B cell (primary cell): ENCODE measurements around the gene CHODL. TPM values are rescaled to one million over a fixed set of nuclear protein-coding genes. Genes with fewer than 3 reads are reported as not detected.

Experiments
- ATAC-seq: fragments of 200-7000 bp; cut with Tn5 transposase; one replicate; pipeline ENCODE4 v1.10.0; 2021; ENCODE audit warnings: low read depth, mild to moderate bottlenecking, moderate number of reproducible peaks, moderate library complexity
- CTCF ChIA-PET: fragments of 350-600 bp; sonication (Branson Sonifier 250); formaldehyde crosslinking; loops from one replicate; lab custom pipeline; 2021; ENCODE audit warnings: antibody characterized with exemption, inconsistent platforms; lab: Charles Lee
- POLR2A ChIA-PET: fragments of 350-600 bp; sonication (Branson Sonifier 250); formaldehyde crosslinking; loops from one replicate; lab custom pipeline; 2021; ENCODE audit warnings: antibody characterized with exemption; lab: Charles Lee
- DNase-seq: peaks from one replicate; pipeline ENCODE4 v3.0.0; 2013
- H2AFZ ChIP-seq: 2 replicates; pipeline ENCODE4 v1.6.1; 2012; ENCODE audit warnings: mild to moderate bottlenecking, low read depth, low read length; ENCODE audit not compliant: insufficient read depth, poor library complexity, severe bottlenecking
- H3K27ac ChIP-seq, 2 donors: 1 replicate in 1 of 2; 2 replicates in 1 of 2; pipeline ENCODE4 v1.5.1; 2012 to 2013; ENCODE audit warnings: low read length in 2 of 2, mild to moderate bottlenecking in 2 of 2, moderate library complexity in 1 of 2
- H3K27me3 ChIP-seq, 4 experiments: fragments of 200-600 bp in 1 of 4; sonication (generic) in 1 of 4; replicated peaks in 1 of 4; 1 replicate in 2 of 4; 2 replicates in 2 of 4; pipeline versions ENCODE4 v1.6.1 to v1.7.0; 2013 to 2016; ENCODE audit warnings: low read length in 3 of 4, mild to moderate bottlenecking in 2 of 4, mixed read lengths in 1 of 4, moderate library complexity in 1 of 4; ENCODE audit not compliant: insufficient read depth in 4 of 4, control insufficient read depth in 3 of 4; ENCODE audit errors: control extremely low read depth in 1 of 4
- H3K36me3 ChIP-seq, 2 experiments: replicated peaks in 1 of 2; 1 replicate in 1 of 2; 2 replicates in 1 of 2; pipeline versions ENCODE4 v1.6.1 to v1.7.1; 2013; ENCODE audit warnings: low read length in 1 of 2; ENCODE audit not compliant: insufficient read depth in 2 of 2, control insufficient read depth in 1 of 2; ENCODE audit errors: control extremely low read depth in 1 of 2, extremely low read depth in 1 of 2
- H3K4me1 ChIP-seq, 2 donors: fragments of 200-600 bp in 1 of 2; sonication (generic) in 1 of 2; 1 replicate in 1 of 2; 2 replicates in 1 of 2; pipeline versions ENCODE4 v1.5.1 to v1.6.1; 2013 to 2017; ENCODE audit warnings: low read length in 2 of 2; ENCODE audit not compliant: control insufficient read depth in 2 of 2, insufficient read depth in 2 of 2
- H3K4me2 ChIP-seq: replicated peaks from 2 replicates; pipeline ENCODE3; 2012; ENCODE audit warnings: mild to moderate bottlenecking, low read depth, low read length; ENCODE audit not compliant: poor library complexity, severe bottlenecking
- H3K4me3 ChIP-seq, 5 experiments: fragments of 200-600 bp in 1 of 5; sonication (generic) in 1 of 5; 1 replicate in 3 of 5; 2 replicates in 2 of 5; pipeline versions ENCODE4 v1.5.1 to v1.7.0; 2011 to 2016; ENCODE audit warnings: low read length in 4 of 5, mild to moderate bottlenecking in 4 of 5, low read depth in 2 of 5, control low read depth in 1 of 5, moderate library complexity in 1 of 5; ENCODE audit not compliant: insufficient read depth in 1 of 5; ENCODE audit errors: control extremely low read depth in 1 of 5, extremely low read depth in 1 of 5
- H3K79me2 ChIP-seq: fragments of 200-600 bp; sonication (generic); one replicate; pipeline ENCODE4 v1.6.0; 2016; ENCODE audit warnings: low read length; ENCODE audit not compliant: control insufficient read depth, insufficient read depth
- H3K9ac ChIP-seq: fragments of 200-600 bp; sonication (generic); 2 replicates; pipeline ENCODE4 v1.6.1; 2017; ENCODE audit warnings: mild to moderate bottlenecking, low read length, moderate library complexity
- H3K9me3 ChIP-seq, 3 donors: one replicate each; pipeline versions ENCODE4 v1.6.1 to v1.7.1; 2013; ENCODE audit warnings: low read length in 2 of 3; ENCODE audit not compliant: control insufficient read depth in 2 of 3, insufficient read depth in 1 of 3; ENCODE audit errors: control extremely low read depth in 1 of 3
- H4K20me1 ChIP-seq: 2 replicates; pipeline ENCODE4 v1.6.0; 2012; ENCODE audit warnings: mild to moderate bottlenecking, low read length; ENCODE audit not compliant: insufficient read depth, control insufficient read depth, poor library complexity, severe bottlenecking
- H3K27ac Mint-ChIP-seq: one replicate; pipeline ENCODE4 v1.8.0; 2021; ENCODE audit warnings: mixed read lengths
- H3K27me3 Mint-ChIP-seq: one replicate; pipeline ENCODE4 v1.8.0; 2021; ENCODE audit warnings: mixed read lengths
- H3K4me1 Mint-ChIP-seq: one replicate; pipeline ENCODE4 v1.8.0; 2021; ENCODE audit warnings: mixed read lengths
- H3K4me3 Mint-ChIP-seq: one replicate; pipeline ENCODE4 v1.8.0; 2021; ENCODE audit warnings: mixed read lengths
- H3K9me3 Mint-ChIP-seq: one replicate; pipeline ENCODE4 v1.8.0; 2022; ENCODE audit warnings: mixed read lengths; ENCODE audit not compliant: insufficient read depth
- CTCF ChIP-seq: fragments of 200-600 bp; IDR thresholded peaks from one replicate; pipeline ENCODE4 v1.8.0; 2022; ENCODE audit warnings: antibody characterized with exemption, mild to moderate bottlenecking
- EZH2 ChIP-seq: IDR thresholded peaks from 2 replicates; pipeline ENCODE4 v1.6.1; 2012; ENCODE audit warnings: borderline replicate concordance, low read depth, mild to moderate bottlenecking, moderate library complexity, low read length; ENCODE audit not compliant: insufficient read depth, poor library complexity, severe bottlenecking
- WGBS: methylation state at CpG from one replicate; pipeline ENCODE4 v1.1.5; 2013; ENCODE audit warnings: missing lambda C conversion rate; ENCODE audit not compliant: insufficient coverage; 5-methylcytosine and 5-hydroxymethylcytosine counted together
- intact Hi-C: fragments of 100-400 bp; cut with micrococcal nuclease; formaldehyde crosslinking; loops from one replicate; pipeline ENCODE4 v1.10.0; 2022
- polyA plus RNA-seq: library from polyadenylated mRNA; depleted of rRNA; stranded (reverse); fragments of >200 nt; gene quantifications from 2 replicates; pipeline ENCODE4 v1.2.3, GENCODE V29; 2012
- total RNA-seq, 2 donors: library from RNA; stranded (reverse); fragments of 120-200 nt in 1 of 2; gene quantifications; 1 replicate in 1 of 2; 2 replicates in 1 of 2; pipeline versions ENCODE4 v1.2.3 to v1.2.4, GENCODE V29; 2013 to 2022

CHODL gene
- total and polyA plus RNA-seq, 2 donors (not counting 1 experiment from before 2014, with no cell fraction given), result 0.04 to 0.20 TPM

GRCh38 chr21:18265944-18266343 is 21.3 kb downstream of the CHODL start:
- intact Hi-C loops, result no loop called here
- Histone ChIP-seq H3K4me2 (no peak overlapping the region), H3K79me2 (no peaks in the 10 kb centered on the region), H4K20me1 (no peaks in the 10 kb centered on the region), H3K9ac (no peak overlapping the region), H3K27ac (no peak overlapping the region), H3K9me3 (no peaks in the 10 kb centered on the region), H3K4me3 (no peak overlapping the region), H3K4me1 (no peaks in the 10 kb centered on the region), H2AFZ (no peak overlapping the region), H3K36me3 (no peaks in the 10 kb centered on the region), H3K27me3 (no peaks in the 10 kb centered on the region)
- ChIA-PET CTCF (no interaction called here), POLR2A (no interaction called here)
- Mint-ChIP-seq H3K4me3 (no peak overlapping the region), H3K27me3 (no peaks in the 10 kb centered on the region), H3K9me3 (no peaks in the 10 kb centered on the region), H3K4me1 (no peaks in the 10 kb centered on the region), H3K27ac (no peak overlapping the region)
- DNase-seq (no peak), ATAC-seq (no peak)
- no peak for TF ChIP-seq CTCF
- TF ChIP-seq EZH2, result no peak
- WGBS, result no CpG with 5 or more reads among the region's 2 CpGs

- Mint-ChIP-seq H3K27me3 (no peaks in the 10 kb centered on the region), H3K27ac (no peak overlapping the region), H3K9me3 (no peaks in the 10 kb centered on the region), H3K4me3 (no peak overlapping the region), H3K4me1 (no peaks in the 10 kb centered on the region)
- intact Hi-C loops, result no loop called here
- DNase-seq (no peak), ATAC-seq (no peak)
- no peak overlapping the region for H3K4me3 ChIP-seq
- no peak overlapping the region for H2AFZ ChIP-seq
- H3K4me2 ChIP-seq, result no peak overlapping the region
- H3K27ac ChIP-seq, result no peak overlapping the region
- TF ChIP-seq EZH2 (no peak), CTCF (no peak)
- H3K36me3 ChIP-seq, result no peaks in the 10 kb centered on the region
- no peaks in the 10 kb centered on the region for H3K9me3 ChIP-seq
- CTCF ChIA-PET, result no interaction called here
- no CpG with 5 or more reads among the region's 1 CpG for WGBS
- H3K79me2 ChIP-seq, result no peaks in the 10 kb centered on the region
- H3K4me1 ChIP-seq, result no peaks in the 10 kb centered on the region
- POLR2A ChIA-PET, result no interaction called here
- H4K20me1 ChIP-seq, result no peaks in the 10 kb centered on the region
- no peak overlapping the region for H3K9ac ChIP-seq
- no peaks in the 10 kb centered on the region for H3K27me3 ChIP-seq
Observed at GRCh38 chr21:18267496-18267895, 22.9 kb downstream of the CHODL start.
